BJ (cell line): ENCODE results near the gene SLC39A3. TPM values are rescaled to one million over a fixed set of nuclear protein-coding genes. Genes with fewer than 3 reads are reported as not detected.

ENCODE experiments used
- CTCF ChIA-PET: fragments of 350-600 bp; formaldehyde crosslinking; extraction: SDS; loops from one replicate; lab custom pipeline; 2021; ENCODE audit warnings: antibody characterized with exemption, inconsistent platforms; lab: Yijun Ruan, JAX
- POLR2A ChIA-PET: fragments of 300-600 bp; sonication (Branson Sonifier 250); formaldehyde crosslinking; extraction: SDS; loops from one replicate; lab custom pipeline; 2021; ENCODE audit warnings: antibody characterized with exemption; lab: Charles Lee
- DNase-seq: peaks from one replicate; pipeline ENCODE4 v3.0.0-alpha.2; 2011; ENCODE audit warnings: low read depth
- H3K27me3 ChIP-seq: 2 replicates; pipeline ENCODE4 v1.6.0; 2011; ENCODE audit warnings: low read length; ENCODE audit not compliant: control insufficient read depth, insufficient read depth
- H3K36me3 ChIP-seq: 2 replicates; pipeline ENCODE4 v1.5.1; 2011; ENCODE audit warnings: low read length; ENCODE audit not compliant: control insufficient read depth, insufficient read depth
- H3K4me3 ChIP-seq: 2 replicates; pipeline ENCODE4 v1.5.1; 2011; ENCODE audit warnings: low read depth, mild to moderate bottlenecking, control low read depth, low read length
- CTCF ChIP-seq: IDR thresholded peaks from 2 replicates; pipeline ENCODE4 v1.5.1; 2011; ENCODE audit warnings: low read depth, mild to moderate bottlenecking, control low read depth, inconsistent platforms, low read length, moderate library complexity; ENCODE audit not compliant: insufficient read depth
- polyA plus RNA-seq: library from polyadenylated mRNA; depleted of rRNA; stranded (reverse); fragments of >200 nt; gene quantifications from 2 replicates; pipeline ENCODE4 v1.2.3, GENCODE V29; 2011

SLC39A3 gene
- polyA plus RNA-seq, 1 experiment: 67.9 TPM

- TF ChIP-seq CTCF: no peak
- CTCF ChIA-PET: interaction anchor here (0.6 to 1.2 kb wide), 3 partner anchors 11 to 86 kb away, joined by 3 to 4 read pairs (median 3); no protein-coding TSS in a partner anchor
- no peaks in the 10 kb centered on the region for H3K27me3 ChIP-seq
- no peak overlapping the region for H3K4me3 ChIP-seq
- POLR2A ChIA-PET: no interaction called here
- DNase-seq: no peak
- H3K36me3 ChIP-seq: peaks cover 10% of the 10 kb centered on the region
Measured at GRCh38 chr19:2734589-2735288, 5.1 kb downstream of the SLC39A3 start.

GRCh38 chr19:2733930-2734588 lies 5.8 kb downstream of the SLC39A3 start:
- DNase-seq: no peak
- CTCF ChIA-PET: no interaction called here
- H3K4me3 ChIP-seq: no peak overlapping the region
- no peak for TF ChIP-seq CTCF
- peaks cover 10% of the 10 kb centered on the region for H3K36me3 ChIP-seq
- POLR2A ChIA-PET: no interaction called here
- no peaks in the 10 kb centered on the region for H3K27me3 ChIP-seq

- Histone ChIP-seq H3K27me3 (no peaks in the 10 kb centered on the region), H3K36me3 (peaks cover 10% of the 10 kb centered on the region), H3K4me3 (no peak overlapping the region)
- POLR2A ChIA-PET: no interaction called here
- CTCF ChIA-PET: no interaction called here
- DNase-seq: no peak
- TF ChIP-seq CTCF: no peak
Measured at GRCh38 chr19:2732883-2733282, 6.9 kb downstream of the SLC39A3 start.

GRCh38 chr19:2732157-2732725 lies 7.6 kb downstream of the SLC39A3 start:
- TF ChIP-seq CTCF: no peak
- DNase-seq: no peak
- Histone ChIP-seq H3K27me3 (no peaks in the 10 kb centered on the region), H3K36me3 (peaks cover 10% of the 10 kb centered on the region), H3K4me3 (no peak overlapping the region)
- ChIA-PET CTCF (interaction anchor here (1.5 kb wide), 1 partner anchor 84 kb away, joined by 3 read pairs; no protein-coding TSS in a partner anchor), POLR2A (no interaction called here)

GRCh38 chr19:2731181-2731995 lies 8.4 kb downstream of the SLC39A3 start:
- DNase-seq: no peak
- H3K27me3 ChIP-seq: peaks cover 3% of the 10 kb centered on the region; the same call in 1 of the 2 replicates
- no peak overlapping the region for H3K4me3 ChIP-seq
- ChIA-PET CTCF (interaction anchor here (1.5 kb wide), 1 partner anchor 83 kb away, joined by 3 read pairs; no protein-coding TSS in a partner anchor), POLR2A (no interaction called here)
- peaks cover 8% of the 10 kb centered on the region for H3K36me3 ChIP-seq
- TF ChIP-seq CTCF: no peak
